HUES48 (cell line): Measurements from ENCODE around the gene CYP3A5.
"Not testable (repeated sequence)": the region's sequence is repeated elsewhere in the genome, so short reads cannot be mapped to it uniquely, and the experiment has no call there.

Experiments
- H3K27ac ChIP-seq: one replicate; pipeline ENCODE4 v1.7.0; 2013; ENCODE audit warnings: low read depth, low read length, inconsistent platforms
- H3K27me3 ChIP-seq: 2 replicates; pipeline ENCODE4 v1.6.1; 2013; ENCODE audit warnings: mild to moderate bottlenecking, low read length; ENCODE audit not compliant: control insufficient read depth, insufficient read depth
- H3K36me3 ChIP-seq: 2 replicates; pipeline ENCODE4 v1.6.1; 2013; ENCODE audit warnings: low read length; ENCODE audit not compliant: control insufficient read depth, insufficient read depth
- H3K4me1 ChIP-seq: 2 replicates; pipeline ENCODE4 v1.6.1; 2013; ENCODE audit warnings: mild to moderate bottlenecking, low read length; ENCODE audit not compliant: control insufficient read depth, insufficient read depth
- H3K4me3 ChIP-seq: 2 replicates; pipeline ENCODE4 v1.5.1; 2013; ENCODE audit warnings: mild to moderate bottlenecking, low read depth, low read length
- H3K9ac ChIP-seq: 2 replicates; pipeline ENCODE4 v1.6.1; 2013; ENCODE audit warnings: mild to moderate bottlenecking, low read depth, low read length, moderate library complexity
- H3K9me3 ChIP-seq: 2 replicates; pipeline ENCODE4 v1.6.1; 2013; ENCODE audit warnings: low read length; ENCODE audit not compliant: control insufficient read depth, insufficient read depth

The CYP3A5 gene

DNA sequence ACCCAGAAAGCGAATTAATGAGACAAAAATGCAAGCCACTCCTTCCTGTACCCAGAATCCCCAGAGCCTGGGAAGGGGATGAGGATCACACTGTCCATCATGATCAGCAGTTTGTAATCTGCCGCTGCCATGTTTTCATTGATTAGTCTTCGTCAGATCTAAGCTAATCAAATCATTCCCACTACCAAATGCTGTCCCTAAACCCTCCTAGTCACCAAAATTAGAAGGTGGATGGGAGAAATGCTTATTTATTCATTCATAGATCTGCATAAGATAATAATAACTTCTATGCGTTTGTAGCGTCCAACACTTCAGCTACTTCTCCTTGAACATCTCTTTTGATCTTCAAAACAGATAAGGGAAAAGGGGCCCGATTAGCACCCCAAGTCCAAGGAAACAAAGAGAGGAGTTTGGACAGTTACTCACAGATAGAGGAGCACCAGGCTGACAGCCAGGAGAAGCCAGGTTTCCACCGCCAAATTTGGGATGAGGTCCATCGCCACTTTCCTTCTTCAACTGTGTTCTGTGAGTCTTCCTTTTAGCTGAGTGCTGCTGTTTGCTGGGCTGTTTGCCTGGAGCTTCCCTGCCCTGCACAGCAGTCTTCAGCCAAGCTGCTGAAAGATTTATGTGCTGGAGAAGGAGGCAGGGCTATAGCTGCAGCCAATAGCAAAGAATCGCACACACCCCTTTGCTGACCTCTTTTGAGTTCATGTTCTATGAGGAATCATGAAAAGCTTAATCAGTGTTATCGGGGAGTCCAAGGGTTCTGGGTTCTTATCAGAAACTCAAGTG, at the start of gene CYP3A5:
TSS of gene CYP3A5 (minus strand) at position 597 of the 792 bp plus-strand sequence. CDS start at position 497, 100 bp downstream.
- Histone ChIP-seq H3K27me3 (no peaks in the 10 kb centered on the region), H3K36me3 (no peaks in the 10 kb centered on the region), H3K9ac (no peak within 1 kb of the TSS), H3K4me3 (no peak within 1 kb of the TSS), H3K27ac (no peak within 1 kb of the TSS), H3K9me3 (no peaks in the 10 kb centered on the region; the same call in 1 of the 2 replicates), H3K4me1 (no peaks in the 10 kb centered on the region)

GRCh38 chr7:99728615-99729014, 48.8 kb upstream of the CYP3A5 start:
- Histone ChIP-seq H3K27me3 (no peaks in the 10 kb centered on the region), H3K9ac (no peak overlapping the region), H3K4me1 (no peaks in the 10 kb centered on the region), H3K36me3 (no peaks in the 10 kb centered on the region), H3K27ac (no peak overlapping the region), H3K9me3 (no peaks in the 10 kb centered on the region), H3K4me3 (no peak overlapping the region)

DNA sequence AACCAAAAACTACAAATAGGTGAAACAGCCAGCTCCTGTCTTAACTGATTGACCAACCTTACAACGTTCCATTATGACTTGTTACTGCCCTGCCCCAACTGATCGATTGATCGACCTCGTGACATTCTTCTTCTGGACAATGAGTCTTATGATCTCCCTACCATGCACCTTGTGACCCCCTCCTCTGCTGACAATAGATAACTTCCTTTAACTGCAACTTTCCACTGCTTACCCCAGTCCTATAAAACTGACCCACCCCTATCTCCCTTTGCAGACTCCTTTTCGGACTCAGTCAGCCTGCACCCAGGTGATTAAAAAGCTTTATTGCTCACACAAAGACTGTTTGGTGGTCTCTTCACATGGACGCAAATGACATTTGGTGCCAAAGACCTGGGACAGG, 43.4 kb upstream of the CYP3A5 start:
- H3K4me1 ChIP-seq, H3K9ac ChIP-seq, H3K9me3 ChIP-seq, H3K36me3 ChIP-seq, H3K27me3 ChIP-seq, H3K4me3 ChIP-seq, H3K27ac ChIP-seq: not testable (repeated sequence)

DNA sequence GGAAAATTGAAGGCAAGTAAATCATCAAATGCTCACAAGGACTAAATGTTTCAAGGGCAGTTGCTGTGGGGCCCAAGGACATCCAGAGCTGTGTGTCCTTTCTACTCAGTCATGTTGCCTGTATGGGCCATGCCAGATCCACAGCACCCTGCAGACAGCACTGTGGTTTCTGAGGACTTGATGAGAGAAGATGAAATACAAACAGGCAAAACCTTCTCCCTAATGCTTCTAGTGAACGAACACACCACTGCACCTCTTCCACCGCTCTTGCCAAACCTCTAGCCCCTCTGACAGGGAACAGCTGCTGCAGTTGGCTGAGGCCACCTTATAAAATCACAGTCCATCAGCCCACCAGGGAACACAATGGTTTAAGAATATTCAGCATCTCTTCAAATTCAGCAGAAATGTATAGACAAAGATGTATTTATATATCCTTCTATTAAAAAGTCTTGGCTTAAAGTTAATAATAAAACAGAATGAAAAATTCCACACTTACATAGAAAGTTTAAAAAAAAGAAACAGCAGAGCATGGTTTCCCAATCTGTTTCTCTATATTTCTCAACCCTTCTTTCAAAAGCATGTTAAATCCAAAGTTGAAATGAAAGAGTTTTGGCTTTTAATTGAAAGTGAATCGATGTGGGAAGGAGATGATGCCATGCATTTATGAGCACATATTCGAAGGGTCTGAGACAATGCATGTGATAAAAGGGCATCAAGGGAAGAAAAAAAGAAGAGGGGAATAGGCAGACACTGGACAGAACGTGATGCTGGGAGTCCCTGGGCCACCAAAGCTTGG, 41.2 kb upstream of the CYP3A5 start:
- no peaks in the 10 kb centered on the region for H3K4me1 ChIP-seq
- no peaks in the 10 kb centered on the region for H3K9me3 ChIP-seq
- H3K9ac ChIP-seq = no peak overlapping the region
- H3K27ac ChIP-seq = no peak overlapping the region
- H3K36me3 ChIP-seq = no peaks in the 10 kb centered on the region
- no peak overlapping the region for H3K4me3 ChIP-seq
- no peaks in the 10 kb centered on the region for H3K27me3 ChIP-seq

DNA sequence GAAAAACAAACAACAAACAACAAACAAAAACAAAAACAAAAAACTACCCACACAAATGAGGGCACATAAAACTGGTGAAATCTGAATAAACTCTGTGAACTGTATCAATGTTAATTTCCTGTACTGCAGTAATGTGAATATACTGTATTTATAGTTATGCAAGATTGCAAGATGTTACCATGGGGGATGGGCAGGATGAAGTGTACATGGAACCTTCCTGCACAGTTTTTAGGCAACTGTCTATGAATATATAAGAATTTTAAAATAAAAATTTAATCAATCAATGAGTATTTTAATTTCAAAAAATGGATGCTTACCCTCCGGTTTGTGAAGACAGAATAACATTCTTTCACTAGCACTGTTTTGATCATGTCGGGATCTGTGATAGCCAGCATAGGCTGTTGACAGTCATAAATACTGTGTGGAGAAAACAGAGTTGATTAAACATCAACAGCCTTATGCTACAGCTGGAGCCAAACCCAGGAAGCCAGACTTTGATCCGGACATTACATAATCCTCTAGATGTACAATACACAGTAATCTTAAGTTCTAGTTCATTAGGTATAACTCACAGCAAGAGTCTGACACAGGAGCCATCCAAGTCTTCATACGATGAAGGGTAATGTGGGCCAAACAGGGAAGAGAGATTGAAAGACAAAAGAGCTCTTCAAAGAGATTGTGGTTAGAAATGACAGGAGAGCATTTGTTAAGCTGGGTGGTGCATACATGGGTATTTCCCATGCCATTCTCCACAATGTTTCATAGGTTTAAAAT, 40.4 kb upstream of the CYP3A5 start:
- Histone ChIP-seq H3K4me3 (no peak overlapping the region), H3K9ac (no peak overlapping the region), H3K27me3 (no peaks in the 10 kb centered on the region), H3K36me3 (no peaks in the 10 kb centered on the region), H3K4me1 (no peaks in the 10 kb centered on the region), H3K9me3 (no peaks in the 10 kb centered on the region), H3K27ac (no peak overlapping the region)

- Histone ChIP-seq H3K4me3 (no peak overlapping the region), H3K36me3 (no peaks in the 10 kb centered on the region), H3K9ac (no peak overlapping the region), H3K4me1 (no peaks in the 10 kb centered on the region), H3K27me3 (no peaks in the 10 kb centered on the region), H3K9me3 (no peaks in the 10 kb centered on the region), H3K27ac (no peak overlapping the region)
Measured at GRCh38 chr7:99713995-99714570, 34.3 kb upstream of the CYP3A5 start.

DNA sequence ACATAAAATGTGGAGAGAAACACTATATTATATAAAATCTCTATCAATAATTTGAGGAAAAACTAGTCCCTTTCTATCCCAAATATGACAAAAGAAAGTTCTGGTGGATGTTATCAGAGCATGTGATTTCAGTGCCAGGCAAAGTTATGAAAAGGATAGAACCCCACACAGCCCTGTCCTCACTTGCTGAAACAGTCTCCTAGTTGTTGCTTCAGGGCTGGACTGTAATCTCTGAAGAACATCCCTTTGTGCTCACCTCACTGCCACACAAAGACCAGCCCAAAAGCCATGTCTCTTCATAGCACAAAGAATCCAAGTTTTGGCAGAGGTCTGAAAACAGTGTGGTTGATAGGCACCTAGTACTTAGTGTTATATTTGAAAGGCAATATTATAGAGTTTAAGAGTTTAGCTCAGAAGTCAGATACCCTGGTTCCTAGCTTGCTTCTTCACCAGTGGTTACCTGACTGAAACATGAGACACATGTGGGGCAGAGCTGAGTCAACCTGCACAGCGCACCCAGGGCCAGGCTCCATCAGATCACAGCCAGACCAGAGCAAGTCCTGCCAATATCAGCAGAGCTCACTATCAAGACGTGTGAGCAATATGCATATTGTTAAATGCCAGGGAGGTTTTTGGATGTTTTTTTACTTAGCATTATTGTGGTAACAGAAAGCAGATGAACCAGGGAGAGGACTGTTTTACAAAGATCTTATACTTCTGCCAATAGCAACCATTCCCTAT, 30.2 kb upstream of the CYP3A5 start:
- H3K9me3 ChIP-seq = peaks cover 9% of the 10 kb centered on the region; the same call in 1 of the 2 replicates
- no peak overlapping the region for H3K9ac ChIP-seq
- no peaks in the 10 kb centered on the region for H3K4me1 ChIP-seq
- H3K27ac ChIP-seq = no peak overlapping the region
- H3K4me3 ChIP-seq = no peak overlapping the region
- no peaks in the 10 kb centered on the region for H3K27me3 ChIP-seq
- no peaks in the 10 kb centered on the region for H3K36me3 ChIP-seq

DNA sequence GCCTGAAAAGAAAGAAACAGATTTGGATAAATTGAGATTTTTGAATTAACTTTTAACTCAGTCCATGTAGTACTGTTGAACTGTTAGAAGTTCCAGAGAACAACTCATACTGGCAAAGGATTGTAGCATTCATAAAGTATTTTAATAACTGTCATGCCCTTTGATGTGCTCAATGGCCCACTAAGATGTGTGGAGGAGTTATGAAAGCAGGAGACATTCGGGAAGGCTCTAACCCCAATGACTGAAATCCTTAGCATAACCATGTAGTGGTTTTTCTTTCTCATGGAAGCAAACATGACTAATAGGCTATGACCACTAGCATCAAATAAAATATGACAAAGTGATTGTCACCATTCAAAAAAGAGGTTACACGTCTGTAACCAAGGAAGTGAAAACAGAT, 29.5 kb upstream of the CYP3A5 start:
- H3K36me3 ChIP-seq = no peaks in the 10 kb centered on the region
- no peaks in the 10 kb centered on the region for H3K4me1 ChIP-seq
- no peaks in the 10 kb centered on the region for H3K27me3 ChIP-seq
- H3K4me3 ChIP-seq = no peak overlapping the region
- no peak overlapping the region for H3K9ac ChIP-seq
- H3K27ac ChIP-seq = no peak overlapping the region
- peaks cover 9% of the 10 kb centered on the region; the same call in 1 of the 2 replicates for H3K9me3 ChIP-seq

- Histone ChIP-seq H3K4me3 (no peak overlapping the region), H3K36me3 (no peaks in the 10 kb centered on the region), H3K9me3 (peaks cover 9% of the 10 kb centered on the region), H3K27me3 (no peaks in the 10 kb centered on the region), H3K27ac (no peak overlapping the region), H3K9ac (no peak overlapping the region), H3K4me1 (no peaks in the 10 kb centered on the region)
Measured at GRCh38 chr7:99707096-99707495, 27.3 kb upstream of the CYP3A5 start.

DNA sequence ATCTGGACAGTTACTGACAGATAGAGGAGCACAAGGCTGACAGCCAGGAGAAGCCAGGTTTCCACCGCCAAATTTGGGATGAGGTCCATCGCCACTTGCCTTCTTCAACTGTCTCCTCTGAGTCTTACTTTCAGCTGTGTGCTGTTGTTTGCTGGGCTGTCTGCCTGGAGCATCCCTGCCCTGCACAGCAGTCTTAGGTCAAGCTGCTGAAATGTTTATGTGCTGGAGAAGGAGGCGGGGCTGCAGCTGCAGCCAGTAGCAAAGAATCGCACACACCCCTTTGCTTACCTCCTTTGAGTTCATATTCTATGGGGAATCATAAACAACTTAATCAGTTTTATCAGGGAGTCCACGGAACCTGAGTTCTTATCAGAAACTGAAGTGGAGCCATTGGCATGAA, 20.1 kb upstream of the CYP3A5 start:
- Histone ChIP-seq H3K4me1 (peaks cover 8% of the 10 kb centered on the region), H3K9ac (no peak overlapping the region), H3K27ac (no peak overlapping the region), H3K9me3 (no peaks in the 10 kb centered on the region; the same call in 1 of the 2 replicates), H3K27me3 (no peaks in the 10 kb centered on the region), H3K36me3 (no peaks in the 10 kb centered on the region), H3K4me3 (no peak overlapping the region)
